H1 (cell line): Measurements from ENCODE around the gene TNNI2. TPM values are rescaled to one million over a fixed set of nuclear protein-coding genes. Genes with fewer than 3 reads are reported as not detected.

Experiments used
- RNF2 ChIP-seq: fragments of 200-900, 300-1000 bp; sonication (generic); IDR thresholded peaks from 2 replicates; pipeline ENCODE4 v1.7.1; 2016; ENCODE audit warnings: borderline replicate concordance, low read depth, mild to moderate bottlenecking, antibody characterized with exemption, low read length; ENCODE audit not compliant: poor library complexity, severe bottlenecking; ENCODE audit errors: missing control alignments
- polyA plus RNA-seq, 7 experiments: library from polyadenylated mRNA; depleted of rRNA in 3 of 7; stranded (reverse) in 5 of 7; unstranded in 2 of 7; fragments of >200 nt in 5 of 7; fragments of 200-250 nt in 2 of 7; gene quantifications; 1 replicate in 5 of 7; 2 replicates in 1 of 7; 4 replicates in 1 of 7; pipeline versions ENCODE4 v1.2.1 to v1.2.3, GENCODE V29; 2011 to 2013; ENCODE audit warnings: missing spikeins in 2 of 7, mixed read lengths in 2 of 7
- total RNA-seq: library from RNA; stranded (reverse); fragmentation: NEBNext Ultra II Directional; extraction: Animal tissue kit (Norgen Biotek cat#: 25700); gene quantifications from 2 replicates; pipeline ENCODE4 v1.2.1, GENCODE V29; 2021

TNNI2 gene
- total and polyA plus RNA-seq, 2 of the 8 experiments (the other 6 are each of a cell fraction or from before 2014, with no cell fraction given) = not detected

DNA sequence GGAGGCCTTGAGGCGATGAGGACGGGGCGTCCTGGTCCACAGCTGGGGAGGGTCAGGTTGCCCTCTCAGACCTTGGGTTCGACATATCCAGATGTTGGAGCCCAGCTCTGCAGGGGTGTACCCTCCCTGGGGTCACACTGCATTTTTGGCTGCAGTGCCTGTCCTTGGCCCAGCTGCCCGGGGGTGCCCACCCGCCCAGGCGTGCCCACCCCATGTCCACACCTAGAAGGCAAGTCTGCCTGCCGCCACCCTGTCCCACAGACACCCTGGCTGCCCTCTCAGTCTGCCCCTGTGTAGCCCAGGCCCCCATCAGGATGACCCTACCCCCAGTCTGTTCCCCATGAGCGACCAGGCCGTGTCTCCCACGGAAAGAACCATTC lies 17.1 kb downstream of the TNNI2 start (continued):
- no peak for TF ChIP-seq RNF2
